ENCODE measurements around the gene MYO9B.

DNA sequence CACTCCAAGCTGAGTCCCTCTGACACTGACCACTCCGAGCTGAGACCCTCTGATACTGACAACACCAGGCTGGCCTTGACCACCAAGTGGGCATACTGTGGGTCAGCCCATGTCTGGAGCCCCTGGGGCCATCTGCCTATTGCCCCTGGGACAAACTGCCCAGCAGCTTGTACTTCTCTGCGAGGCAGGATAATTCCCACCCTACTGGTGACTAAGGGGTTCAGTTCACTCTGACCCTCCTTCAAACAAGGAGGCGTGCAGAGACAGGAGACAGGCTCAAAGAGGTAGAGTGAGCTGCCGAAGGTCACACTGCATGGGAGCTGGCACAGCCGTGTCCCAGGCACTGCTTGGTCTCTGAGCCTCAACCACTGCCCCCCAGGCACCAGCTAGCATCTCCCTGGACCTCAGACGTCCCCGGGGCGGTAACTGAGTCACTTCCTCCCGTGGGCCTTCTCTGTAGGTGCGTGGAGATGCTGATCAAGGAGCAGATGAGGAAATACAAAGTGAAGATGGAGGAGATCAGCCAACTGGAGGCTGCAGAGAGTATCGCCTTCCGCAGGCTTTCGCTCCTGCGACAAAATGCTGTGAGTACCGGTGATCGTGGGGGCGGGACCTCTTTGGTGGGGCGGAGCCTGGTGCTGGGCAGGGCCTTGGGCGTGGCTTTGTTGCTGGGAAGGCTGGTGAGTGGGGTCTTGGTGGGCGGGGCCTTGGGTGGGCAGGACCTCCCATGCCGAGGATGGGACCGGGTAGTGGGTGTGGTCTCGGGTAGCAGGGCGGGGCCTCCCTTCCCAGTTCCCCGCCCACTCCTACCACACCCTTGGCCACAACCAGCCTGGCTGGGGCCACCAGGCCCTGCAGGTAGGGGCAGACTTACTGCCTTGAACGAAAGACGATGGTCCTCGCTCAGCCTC, 133.8 kb downstream of the MYO9B start:
- TF ChIP-seq CTCF (IDR thresholded peaks at IDR 0.05; ENCODE audit: low read depth, low read length, poor library complexity, severe bottlenecking) (no peak), EZH2phosphoT487 (IDR thresholded peaks at IDR 0.05; ENCODE audit: borderline replicate concordance, low read length) (no peak)
